GM23248 (cell line): ENCODE results near the gene ADGRD1. TPM values are rescaled to one million over a fixed set of nuclear protein-coding genes. Genes with fewer than 3 reads are reported as not detected.

ENCODE experiments used
- DNase-seq: peaks from one replicate; pipeline ENCODE4 v3.0.0-alpha.2; 2015
- H2AFZ ChIP-seq: fragments of 200-600 bp; sonication (generic); 2 replicates; pipeline ENCODE4 v1.6.1; 2016; ENCODE audit warnings: antibody characterized with exemption
- H3F3A ChIP-seq: fragments of 200-600 bp; sonication (generic); 2 replicates; pipeline ENCODE4 v1.6.1; 2016; ENCODE audit warnings: mild to moderate bottlenecking, antibody characterized with exemption, mixed run types; ENCODE audit not compliant: insufficient read depth
- H3K27ac ChIP-seq: fragments of 200-600 bp; sonication (generic); 2 replicates; pipeline ENCODE4 v1.5.1; 2016; ENCODE audit warnings: mild to moderate bottlenecking
- H3K27me3 ChIP-seq: fragments of 200-600 bp; sonication (generic); replicated peaks from 2 replicates; pipeline ENCODE4 v1.6.1; 2016; ENCODE audit warnings: mild to moderate bottlenecking; ENCODE audit not compliant: insufficient read depth
- H3K36me3 ChIP-seq: fragments of 200-600 bp; sonication (generic); 2 replicates; pipeline ENCODE4 v1.6.1; 2016; ENCODE audit warnings: low read depth, mild to moderate bottlenecking
- H3K4me1 ChIP-seq: fragments of 200-600 bp; sonication (generic); 2 replicates; pipeline ENCODE4 v1.6.1; 2016; ENCODE audit warnings: mild to moderate bottlenecking; ENCODE audit not compliant: insufficient read depth
- H3K4me2 ChIP-seq: fragments of 200-600 bp; sonication (generic); one replicate; pipeline ENCODE4 v1.6.1; 2016; ENCODE audit warnings: mild to moderate bottlenecking; ENCODE audit not compliant: unreplicated experiment
- H3K4me3 ChIP-seq: fragments of 200-600 bp; sonication (generic); 2 replicates; pipeline ENCODE4 v1.5.1; 2016; ENCODE audit warnings: mild to moderate bottlenecking
- H3K79me2 ChIP-seq: fragments of 200-600 bp; sonication (generic); 2 replicates; pipeline ENCODE4 v1.6.1; 2016; ENCODE audit warnings: mild to moderate bottlenecking; ENCODE audit not compliant: insufficient read depth
- H3K9ac ChIP-seq: fragments of 200-600 bp; sonication (generic); 2 replicates; pipeline ENCODE4 v1.6.1; 2016; ENCODE audit warnings: mild to moderate bottlenecking
- H3K9me2 ChIP-seq: fragments of 200-600 bp; sonication (generic); 2 replicates; pipeline ENCODE4 v1.6.1; 2016; ENCODE audit warnings: mixed run types, mild to moderate bottlenecking, moderate library complexity; ENCODE audit not compliant: insufficient read depth
- H3K9me3 ChIP-seq: fragments of 200-600 bp; sonication (generic); one replicate; pipeline ENCODE4 v1.6.1; 2017; ENCODE audit warnings: low read depth
- H4K20me1 ChIP-seq: fragments of 200-600 bp; sonication (generic); 2 replicates; pipeline ENCODE4 v1.6.0; 2016; ENCODE audit not compliant: insufficient read depth
- EZH2 ChIP-seq: fragments of 200-600 bp; sonication (generic); IDR thresholded peaks from 2 replicates; pipeline ENCODE4 v1.6.1; 2018; ENCODE audit warnings: antibody characterized with exemption, mild to moderate bottlenecking; ENCODE audit not compliant: insufficient read depth, poor library complexity, severe bottlenecking
- EZH2phosphoT487 ChIP-seq: fragments of 200-600 bp; sonication (generic); IDR thresholded peaks from 2 replicates; pipeline ENCODE4 v1.6.1; 2018; ENCODE audit warnings: antibody characterized with exemption, moderate library complexity, mild to moderate bottlenecking, low read depth; ENCODE audit not compliant: insufficient read depth
- WGBS, 2 experiments: methylation state at CpG; one replicate each; pipeline ENCODE4 v1.1.6; 2015 to 2017; ENCODE audit warnings: low lambda C conversion rate in 2 of 2, low coverage in 1 of 2; ENCODE audit errors: missing lambda C conversion rate in 2 of 2; 5-methylcytosine and 5-hydroxymethylcytosine counted together
- in situ Hi-C: fragments of 300-500 bp; cut with MboI; formaldehyde crosslinking; loops from 2 replicates; pipeline ENCODE4 v1.15.0; 2020
- polyA plus RNA-seq: library from polyadenylated mRNA; unstranded; fragments of >200 nt; fragmentation: Nextera tagmentation; extraction: Ambion mirVana; gene quantifications from 2 replicates; pipeline ENCODE4 v1.2.1, GENCODE V29; 2016
- total RNA-seq: library from RNA; depleted of rRNA; stranded (reverse); fragments of >200 nt; shearing (Covaris generic); gene quantifications from 2 replicates; pipeline ENCODE4 v1.2.3, GENCODE V29; 2014

Gene ADGRD1
- total and polyA plus RNA-seq, 2 experiments from 2014 or later = 7.9 to 11.2 TPM

GRCh38 chr12:130990034-130990433 is 36.3 kb downstream of the ADGRD1 start:
- H3F3A ChIP-seq = no peaks in the 10 kb centered on the region
- no peaks in the 10 kb centered on the region for H4K20me1 ChIP-seq
- no peaks in the 10 kb centered on the region for H3K79me2 ChIP-seq
- no peaks in the 10 kb centered on the region for H3K36me3 ChIP-seq
- H3K4me1 ChIP-seq = no peaks in the 10 kb centered on the region
- no peaks in the 10 kb centered on the region for H3K9me3 ChIP-seq
- no peak overlapping the region for H3K27ac ChIP-seq
- H3K27me3 ChIP-seq = no peaks in the 10 kb centered on the region
- in situ Hi-C loops = no loop called here
- 40 to 41% methylated on average over 8 of the region's 8 CpGs for WGBS, 2 experiments
- H3K4me2 ChIP-seq = no peak overlapping the region
- DNase-seq = peak; percentile 35
- no peak overlapping the region for H3K4me3 ChIP-seq
- no peaks in the 10 kb centered on the region for H3K9me2 ChIP-seq
- no peak overlapping the region for H2AFZ ChIP-seq
- no peak overlapping the region for H3K9ac ChIP-seq
- TF ChIP-seq EZH2 (no peak), EZH2phosphoT487 (no peak)

- Histone ChIP-seq H3K9ac (no peak overlapping the region), H3K27ac (no peak overlapping the region), H3K36me3 (no peaks in the 10 kb centered on the region), H3F3A (no peaks in the 10 kb centered on the region), H3K9me3 (no peaks in the 10 kb centered on the region), H3K4me2 (no peak overlapping the region), H3K4me3 (no peak overlapping the region), H3K79me2 (no peaks in the 10 kb centered on the region), H4K20me1 (no peaks in the 10 kb centered on the region), H2AFZ (no peak overlapping the region), H3K4me1 (no peaks in the 10 kb centered on the region), H3K9me2 (no peaks in the 10 kb centered on the region), H3K27me3 (no peaks in the 10 kb centered on the region)
- DNase-seq = no peak
- 63 to 69% methylated on average over 8 of the region's 8 CpGs for whole genome bisulfite sequencing, 2 experiments
- in situ Hi-C loops = no loop called here
- TF ChIP-seq EZH2phosphoT487 = no peak
- TF ChIP-seq EZH2 = no peak
These were observed 38.7 kb downstream of the ADGRD1 start for GRCh38 chr12:130992448-130992847.

- Histone ChIP-seq H3K27ac (no peak overlapping the region), H3K4me3 (no peak overlapping the region), H3F3A (no peaks in the 10 kb centered on the region), H3K27me3 (no peaks in the 10 kb centered on the region), H3K4me1 (no peaks in the 10 kb centered on the region), H3K9me3 (no peaks in the 10 kb centered on the region), H4K20me1 (no peaks in the 10 kb centered on the region), H2AFZ (no peak overlapping the region), H3K36me3 (no peaks in the 10 kb centered on the region), H3K9ac (no peak overlapping the region), H3K4me2 (no peak overlapping the region), H3K79me2 (no peaks in the 10 kb centered on the region), H3K9me2 (no peaks in the 10 kb centered on the region)
- WGBS, 2 experiments = 75 to 79% methylated on average over 5 of the region's 5 CpGs
- TF ChIP-seq EZH2 = no peak
- no peak for TF ChIP-seq EZH2phosphoT487
- in situ Hi-C loops = no loop called here
- no peak for DNase-seq
These were observed 39.4 kb downstream of the ADGRD1 start for GRCh38 chr12:130992979-130993538.

- Histone ChIP-seq H3K79me2 (no peaks in the 10 kb centered on the region), H3K4me3 (no peak overlapping the region), H3K4me1 (no peaks in the 10 kb centered on the region), H3K27ac (no peak overlapping the region), H3K4me2 (no peak overlapping the region), H3K9ac (no peak overlapping the region), H3K27me3 (no peaks in the 10 kb centered on the region), H3K36me3 (no peaks in the 10 kb centered on the region), H3K9me3 (no peaks in the 10 kb centered on the region), H3F3A (no peaks in the 10 kb centered on the region), H4K20me1 (no peaks in the 10 kb centered on the region), H2AFZ (no peak overlapping the region), H3K9me2 (no peaks in the 10 kb centered on the region)
- in situ Hi-C loops = no loop called here
- TF ChIP-seq EZH2 = no peak
- no peak for TF ChIP-seq EZH2phosphoT487
- no peak for DNase-seq
- WGBS, 2 experiments = 82 to 83% methylated on average over 31 to 32 of the region's 32 CpGs
These were observed 40.3 kb downstream of the ADGRD1 start for GRCh38 chr12:130993759-130994670.
